Occipital lobe (tissue), 3 donors: ENCODE results near the gene ZCCHC8. TPM values are rescaled to one million over a fixed set of nuclear protein-coding genes. Genes with fewer than 3 reads are reported as not detected.
"Not testable (repeated sequence)": the region's sequence is repeated elsewhere in the genome, so short reads cannot be mapped to it uniquely, and the experiment has no call there.

Source experiments
- DNase-seq: peaks from one replicate; lab custom pipeline; 2025; lab: John Stamatoyannopoulos, UW
- small RNA-seq: library from RNA; depleted of rRNA; stranded (forward); fragments of <200 nt; gene quantifications from one replicate; pipeline ENCODE3, GENCODE V24; 2014
- total RNA-seq: library from RNA; depleted of rRNA; stranded (reverse); fragments of >200 nt; gene quantifications from one replicate; pipeline ENCODE4 v1.2.3, GENCODE V29; 2014

ZCCHC8 gene
- total RNA-seq, 1 donor from 2014 or later, result 31.7 TPM

DNA sequence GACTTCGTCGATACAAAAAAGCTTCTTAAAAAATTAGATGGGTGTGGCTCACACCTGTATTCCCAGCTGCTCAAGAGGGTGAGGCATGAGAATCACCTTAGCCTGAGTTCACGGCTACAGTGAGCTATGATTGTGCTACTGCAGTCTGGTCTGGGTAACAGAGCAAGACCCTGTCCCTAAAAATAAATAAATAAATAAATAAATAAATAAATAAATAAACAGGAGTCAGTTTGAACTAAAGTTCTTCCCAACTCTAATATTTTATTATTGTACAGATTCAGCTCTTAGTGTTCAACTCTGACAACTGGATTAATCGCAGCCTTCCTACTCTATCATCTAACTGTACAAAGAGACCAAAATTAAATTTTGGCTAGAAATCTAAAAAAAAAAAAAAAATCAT is 65.5 kb downstream of the ZCCHC8 start:
- no peak for DNase-seq

GRCh38 chr12:122429043-122429442 is 71.7 kb downstream of the ZCCHC8 start:
- not testable (repeated sequence) for DNase-seq

DNA sequence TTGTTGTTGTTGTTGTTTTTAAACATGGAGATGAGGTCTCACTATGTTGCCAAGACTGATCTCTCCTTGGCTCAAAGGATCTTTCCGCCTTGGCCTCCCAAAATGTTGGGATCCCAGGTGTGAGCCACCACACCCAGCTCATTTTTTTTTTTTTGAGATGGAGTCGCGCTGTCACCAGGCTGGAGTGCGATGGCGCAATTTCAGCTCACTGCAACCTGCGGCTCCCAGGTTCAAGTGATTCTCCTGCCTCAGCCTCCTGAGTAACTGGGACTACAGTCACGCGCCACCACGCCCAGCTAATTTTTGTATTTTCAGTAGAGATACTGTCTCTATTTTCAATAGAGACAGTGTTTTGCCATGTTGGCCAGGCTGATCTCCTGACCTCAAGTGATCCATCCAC is 73.3 kb downstream of the ZCCHC8 start:
- no peak for DNase-seq

GRCh38 chr12:122423258-122424165 is 77.2 kb downstream of the ZCCHC8 start:
- DNase-seq, result no peak

DNA sequence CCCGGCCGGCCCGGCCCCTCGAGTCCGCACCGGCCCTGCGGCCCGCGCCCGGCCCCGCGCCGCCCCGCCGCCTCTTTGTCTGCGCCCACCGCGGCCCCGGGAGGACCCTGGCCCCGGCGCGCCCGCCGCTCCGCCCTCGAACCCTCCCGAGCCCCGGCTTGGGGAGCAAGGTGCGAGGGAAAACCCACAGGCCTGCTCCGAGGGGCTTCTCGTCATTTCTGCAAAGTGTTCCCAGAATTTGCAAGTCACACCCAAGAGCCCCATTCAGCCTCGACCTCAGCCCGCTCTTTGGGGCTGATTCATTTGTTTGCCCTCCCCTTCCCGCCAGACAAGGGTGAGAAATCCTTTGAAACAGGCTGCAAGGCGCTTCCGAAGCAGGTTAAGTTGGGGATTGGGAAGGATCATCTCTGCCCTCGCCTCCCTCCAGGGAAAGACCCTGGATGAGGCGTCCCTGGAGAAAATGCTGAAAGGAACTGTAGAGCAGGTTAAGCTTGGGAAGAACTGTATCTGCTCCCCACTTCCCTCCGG is 77.9 kb downstream of the ZCCHC8 start:
- peak; percentile 31 for DNase-seq

DNA sequence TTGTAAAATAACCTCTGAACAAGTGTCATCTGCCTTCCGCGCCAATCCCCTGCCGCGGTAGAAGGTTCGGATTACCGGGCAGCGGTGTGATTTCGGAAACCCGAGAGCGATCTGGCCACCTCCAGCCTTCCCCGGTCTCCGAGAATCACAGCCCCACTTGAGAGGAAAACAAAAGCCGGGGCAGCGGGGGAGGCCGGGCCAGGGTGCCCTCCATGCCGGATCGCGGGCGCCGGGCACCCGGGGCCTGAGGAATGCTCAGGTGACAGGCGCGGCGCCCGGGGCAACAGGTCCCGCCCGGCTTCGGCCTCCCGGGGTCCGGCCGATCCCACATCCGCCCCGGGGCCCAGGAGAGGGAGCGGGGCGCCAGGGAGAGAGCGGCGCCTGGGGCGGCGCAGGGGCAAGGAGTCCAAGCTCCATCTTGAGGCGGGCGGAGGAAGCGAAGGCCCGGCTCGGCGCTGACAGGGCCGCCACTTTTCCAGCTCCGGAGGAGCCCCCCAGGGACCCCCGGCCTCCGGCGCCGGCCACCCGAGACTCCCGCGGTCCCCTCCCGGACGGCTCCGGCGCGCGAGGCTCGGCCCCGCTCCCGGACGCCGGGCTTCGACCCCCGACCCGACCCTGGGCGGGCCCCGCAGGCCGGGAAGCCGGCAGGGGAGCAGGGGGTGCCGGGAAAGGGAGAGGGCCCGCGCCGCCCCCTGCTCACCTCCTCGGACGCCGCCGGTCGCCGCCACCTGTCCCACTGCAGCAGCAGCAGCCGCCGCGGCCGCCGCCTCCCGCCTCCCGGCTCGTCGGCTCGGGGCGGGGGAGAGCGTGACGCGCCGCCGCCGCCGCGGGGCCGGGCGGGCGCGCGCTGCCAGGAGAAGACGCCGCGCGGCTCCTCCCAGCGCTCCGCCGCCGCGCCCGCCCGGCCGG is 78.7 kb downstream of the ZCCHC8 start, which contains the start of gene CLIP1:
Gene CLIP1 (minus strand): TSS at position 849 of the 909 bp plus-strand sequence. CDS start 42,217 bp downstream, outside the sequence.
- DNase-seq, result peak; percentile 37

Small RNA genes within 50 kb of the gene (small RNA-seq; reads per million reads assigned to genes)
- gene RF00411, result 0.23 reads per million

Other genes with a start within 250 kb of the ZCCHC8 start
- 27.1 TPM for gene VPS33A, start 234.4 kb downstream of the ZCCHC8 start, total RNA-seq
- gene CLIP1, start 78.3 kb downstream of the ZCCHC8 start, total RNA-seq, result 73.5 TPM
- 77.7 TPM for gene RSRC2, start 26.0 kb upstream of the ZCCHC8 start, total RNA-seq
- gene KNTC1, start 26.3 kb upstream of the ZCCHC8 start, total RNA-seq, result 20.9 TPM
- not detected for gene HCAR2, start 202.4 kb upstream of the ZCCHC8 start, total RNA-seq
- 0.16 TPM for gene HCAR3, start 215.9 kb upstream of the ZCCHC8 start, total RNA-seq
- gene HCAR1, start 229.9 kb upstream of the ZCCHC8 start, total RNA-seq, result 0.78 TPM